Fibroblast of lung (primary cell): ENCODE data around the gene HSD17B8.

Source experiments
- EZH2 ChIP-seq: IDR thresholded peaks from 2 replicates; pipeline ENCODE4 v1.5.1; 2012; ENCODE audit warnings: low read length, control low read depth, mild to moderate bottlenecking; ENCODE audit errors: missing control alignments
- TF ChIP-seq, protein P1 (sequence below), 2 donors: IDR thresholded peaks in 1 of 2; conservative IDR thresholded peaks in 1 of 2; 1 replicate in 1 of 2; 2 replicates in 1 of 2; pipeline ENCODE4 v1.5.1; 2011 to 2012; ENCODE audit warnings: low read length in 2 of 2, control low read depth in 1 of 2, inconsistent platforms in 1 of 2, low read depth in 1 of 2, mild to moderate bottlenecking in 1 of 2

GRCh38 chr6:33193619-33194018, 10.8 kb upstream of the HSD17B8 start:
- TF ChIP-seq, protein P1, sequence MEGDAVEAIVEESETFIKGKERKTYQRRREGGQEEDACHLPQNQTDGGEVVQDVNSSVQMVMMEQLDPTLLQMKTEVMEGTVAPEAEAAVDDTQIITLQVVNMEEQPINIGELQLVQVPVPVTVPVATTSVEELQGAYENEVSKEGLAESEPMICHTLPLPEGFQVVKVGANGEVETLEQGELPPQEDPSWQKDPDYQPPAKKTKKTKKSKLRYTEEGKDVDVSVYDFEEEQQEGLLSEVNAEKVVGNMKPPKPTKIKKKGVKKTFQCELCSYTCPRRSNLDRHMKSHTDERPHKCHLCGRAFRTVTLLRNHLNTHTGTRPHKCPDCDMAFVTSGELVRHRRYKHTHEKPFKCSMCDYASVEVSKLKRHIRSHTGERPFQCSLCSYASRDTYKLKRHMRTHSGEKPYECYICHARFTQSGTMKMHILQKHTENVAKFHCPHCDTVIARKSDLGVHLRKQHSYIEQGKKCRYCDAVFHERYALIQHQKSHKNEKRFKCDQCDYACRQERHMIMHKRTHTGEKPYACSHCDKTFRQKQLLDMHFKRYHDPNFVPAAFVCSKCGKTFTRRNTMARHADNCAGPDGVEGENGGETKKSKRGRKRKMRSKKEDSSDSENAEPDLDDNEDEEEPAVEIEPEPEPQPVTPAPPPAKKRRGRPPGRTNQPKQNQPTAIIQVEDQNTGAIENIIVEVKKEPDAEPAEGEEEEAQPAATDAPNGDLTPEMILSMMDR (conservative IDR thresholded peaks at IDR 0.05 in 1 of 2, IDR thresholded peaks at IDR 0.05 in 1 of 2; ENCODE audit: low read depth in 1 of 2, low read length in 2 of 2): no peak
- no peak for TF ChIP-seq EZH2
